HepG2 (cell line): Measurements from ENCODE around the gene MORN1. TPM values are rescaled to one million over a fixed set of nuclear protein-coding genes. Genes with fewer than 3 reads are reported as not detected.
A peak's percentile ranks its signal among the peaks of the same experiment; 100 is the strongest.

Experiments used
- ATAC-seq: fragments of 200-7000 bp; cut with Tn5 transposase; 3 replicates; pipeline ENCODE4 v1.9.1; 2020; ENCODE audit warnings: mild to moderate bottlenecking, moderate library complexity
- BruUV-seq: library from RNA; stranded (reverse); fragments of 400-500 nt; replicated peaks from 2 replicates; lab custom pipeline; 2021; lab: Mats Ljungman, UMichigan
- CTCF ChIA-PET: fragments of 300-600 bp; formaldehyde crosslinking; extraction: SDS; loops from one replicate; lab custom pipeline; 2021; ENCODE audit warnings: low total read pairs, inconsistent platforms, low intra/inter-chr PET ratio; lab: Yijun Ruan, JAX
- POLR2A ChIA-PET: fragments of 350-600 bp; sonication (Branson Sonifier 250); formaldehyde crosslinking; loops from one replicate; lab custom pipeline; 2020; ENCODE audit warnings: antibody characterized with exemption, inconsistent platforms; lab: Yijun Ruan, JAX
- DNase-seq: peaks from one replicate; pipeline ENCODE4 v3.0.0-alpha.2; 2015; ENCODE audit warnings: low spot score
- FAIRE-seq: peaks from 3 replicates; lab custom pipeline; 2011; peaks lifted over from hg19 to GRCh38; lab: Jason Lieb, UNC
- H2AFZ ChIP-seq: one replicate; pipeline ENCODE4 v1.6.1; 2011; ENCODE audit warnings: low read length, inconsistent platforms
- H3K27ac ChIP-seq: fragments of 300-600 bp; 3 replicates; pipeline ENCODE4 v1.8.0; 2011; ENCODE audit warnings: mixed run types, mild to moderate bottlenecking, mixed read lengths, low read length, inconsistent platforms; ENCODE audit not compliant: insufficient read depth; ENCODE audit errors: extremely low read length
- H3K27me3 ChIP-seq, 2 experiments: fragments of 200-600 bp in 1 of 2; 2 replicates in 1 of 2; 3 replicates in 1 of 2; pipeline versions ENCODE4 v1.6.0 to v1.8.0; 2011; ENCODE audit warnings: low read length in 2 of 2, mild to moderate bottlenecking in 2 of 2, moderate library complexity in 2 of 2, inconsistent platforms in 1 of 2; ENCODE audit not compliant: insufficient read depth in 2 of 2, control insufficient read depth in 1 of 2
- H3K36me3 ChIP-seq, 2 experiments: fragments of 200-600 bp in 1 of 2; replicated peaks in 1 of 2; 2 replicates in 1 of 2; 3 replicates in 1 of 2; pipeline versions ENCODE4 v1.5.1 to v1.8.0; 2011; ENCODE audit warnings: low read length in 2 of 2, inconsistent platforms in 1 of 2; ENCODE audit not compliant: insufficient read depth in 2 of 2, control insufficient read depth in 1 of 2
- H3K4me1 ChIP-seq: 2 replicates; pipeline ENCODE4 v1.5.1; 2012; ENCODE audit warnings: low read length, inconsistent platforms; ENCODE audit not compliant: insufficient read depth
- H3K4me2 ChIP-seq: 2 replicates; pipeline ENCODE4 v1.6.0; 2011; ENCODE audit warnings: low read depth, low read length, inconsistent platforms
- H3K4me3 ChIP-seq, 3 experiments: fragments of 200-600 bp in 1 of 3; sonication (generic), shearing (Covaris generic) in 1 of 3; replicated peaks in 1 of 3; 2 replicates each; pipeline ENCODE4 v1.5.1; 2011 to 2016; ENCODE audit warnings: low read length in 3 of 3, inconsistent platforms in 2 of 3, low read depth in 2 of 3, mild to moderate bottlenecking in 2 of 3, control low read depth in 1 of 3, mixed read lengths in 1 of 3; ENCODE audit not compliant: insufficient read depth in 1 of 3
- H3K79me2 ChIP-seq: one replicate; pipeline ENCODE4 v1.6.1; 2011; ENCODE audit warnings: low read length, inconsistent platforms; ENCODE audit not compliant: insufficient read depth
- H3K9ac ChIP-seq: 2 replicates; pipeline ENCODE4 v1.6.0; 2011; ENCODE audit warnings: mild to moderate bottlenecking, low read depth, low read length, inconsistent platforms; ENCODE audit not compliant: insufficient read depth
- H3K9me3 ChIP-seq: 2 replicates; pipeline ENCODE4 v1.5.1; 2012; ENCODE audit warnings: mild to moderate bottlenecking, low read length
- H4K20me1 ChIP-seq: 2 replicates; pipeline ENCODE4 v1.6.0; 2011; ENCODE audit warnings: inconsistent platforms, mild to moderate bottlenecking, low read length, moderate library complexity; ENCODE audit not compliant: insufficient read depth
- AGO2 ChIP-seq: fragments of 200-400 bp; formaldehyde crosslinking; optimal IDR thresholded peaks from 2 replicates; pipeline ENCODE3; 2017; ENCODE audit warnings: mild to moderate bottlenecking, low read depth, low read length, moderate library complexity
- CC2D1A ChIP-seq: sonication (generic); formaldehyde crosslinking; IDR thresholded peaks from 2 replicates; pipeline ENCODE4 v1.8.1; 2023; ENCODE audit warnings: mild to moderate bottlenecking, missing genetic modification reagents
- HNRNPK ChIP-seq: fragments of 200-400 bp; formaldehyde crosslinking; IDR thresholded peaks from 2 replicates; pipeline ENCODE4 v1.6.1; 2018; ENCODE audit warnings: low read length, low read depth, moderate library complexity, mild to moderate bottlenecking; ENCODE audit not compliant: poor library complexity, severe bottlenecking
- ZFX ChIP-seq: sonication (generic); formaldehyde crosslinking; IDR thresholded peaks from 2 replicates; pipeline ENCODE4 v1.4.0; 2020; ENCODE audit warnings: mild to moderate bottlenecking, low read depth, missing genetic modification reagents, moderate library complexity
- ZFYVE20 ChIP-seq: sonication (generic); formaldehyde crosslinking; IDR thresholded peaks from 2 replicates; pipeline ENCODE4 v1.8.0; 2023; ENCODE audit warnings: low read depth, mild to moderate bottlenecking, moderate library complexity, missing genetic modification reagents, borderline replicate concordance
- ZNF383 ChIP-seq: sonication (generic); formaldehyde crosslinking; IDR thresholded peaks from 2 replicates; pipeline ENCODE4 v1.4.0; 2020; ENCODE audit warnings: missing genetic modification reagents, mild to moderate bottlenecking, borderline replicate concordance
- ZNF530 ChIP-seq: sonication (generic); formaldehyde crosslinking; IDR thresholded peaks from 2 replicates; pipeline ENCODE4 v1.5.0; 2020; ENCODE audit warnings: low read depth, mild to moderate bottlenecking, missing genetic modification reagents
- WGBS: methylation state at CpG from one replicate; pipeline ENCODE4 v1.1.6; 2017; ENCODE audit warnings: low lambda C conversion rate; 5-methylcytosine and 5-hydroxymethylcytosine counted together
- in situ Hi-C: cut with HindIII; loops from 2 replicates; pipeline ENCODE4 v1.10.0; 2017; ENCODE audit warnings: low pct_unique_long_range_greater_than_20kb; ENCODE audit not compliant: extremely low pct_ligation_motif_present
- intact Hi-C: fragments of 100-400 bp; cut with micrococcal nuclease; formaldehyde crosslinking; loops from one replicate; pipeline ENCODE4 v1.10.0; 2022; ENCODE audit not compliant: unreplicated experiment
- polyA plus RNA-seq, 8 experiments: library from polyadenylated mRNA; depleted of rRNA in 3 of 8; stranded (reverse) in 7 of 8; unstranded in 1 of 8; fragments of >200 nt; fragmentation: Illumina TruSeq in 4 of 8; extraction: Trizol in 4 of 8; gene quantifications; 2 replicates each; pipeline versions ENCODE4 v1.2.1 to v1.2.3, GENCODE V29; 2011 to 2016; ENCODE audit warnings: low read depth in 4 of 8, missing spikeins in 1 of 8, mixed read lengths in 1 of 8; ENCODE audit not compliant: insufficient read depth in 1 of 8
- total RNA-seq, 5 experiments: library from RNA; depleted of rRNA; stranded (reverse); fragments of >200 nt; fragmentation: Illumina TruSeq; extraction: Trizol; gene quantifications; 2 replicates each; pipeline ENCODE4 v1.2.3, GENCODE V29; 2016; ENCODE audit warnings: low read depth in 1 of 5

The MORN1 gene
- total and polyA plus RNA-seq, 2 of the 13 experiments (the other 11 are each of a cell fraction or from before 2014, with no cell fraction given) = 3.1 to 6.5 TPM

DNA sequence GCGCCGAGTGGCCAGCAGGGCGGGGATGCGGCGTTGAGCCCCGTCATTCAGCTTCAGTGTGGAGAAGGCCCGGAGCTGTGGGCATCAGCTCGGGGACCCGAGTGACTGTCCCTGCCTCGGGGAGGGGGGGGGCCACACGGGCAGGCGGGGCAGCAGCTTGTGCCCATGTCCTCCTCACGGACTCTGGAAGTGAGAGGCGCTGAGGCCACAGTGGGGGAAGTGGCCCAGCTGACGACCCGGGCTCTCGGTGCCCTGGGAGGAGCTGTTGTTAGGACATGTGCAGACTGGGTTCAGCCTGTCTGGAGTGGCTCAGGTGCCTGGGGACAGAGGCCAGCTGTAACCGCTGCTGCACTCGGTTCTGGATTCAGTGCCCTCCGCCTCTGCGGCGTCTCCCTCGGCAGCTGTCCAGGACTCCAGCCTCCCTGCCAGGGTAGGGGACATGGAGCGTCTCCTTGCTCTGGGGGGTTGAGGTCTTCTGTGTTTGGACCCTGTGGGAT lies 92.2 kb downstream of the MORN1 start:
- no peaks in the 10 kb centered on the region for H3K4me1 ChIP-seq
- no peak overlapping the region for H3K4me3 ChIP-seq
- intact Hi-C loops = no loop called here
- CTCF ChIA-PET = no interaction called here
- no TSS peak for BruUV-seq
- WGBS = 94% methylated on average over 6 of the region's 24 CpGs
- in situ Hi-C loops = no loop called here
- no peak for DNase-seq
- no peak for FAIRE-seq
- POLR2A ChIA-PET = no interaction called here
- no peak overlapping the region for H3K9ac ChIP-seq
- no peak overlapping the region for H3K4me2 ChIP-seq
- H4K20me1 ChIP-seq = peaks cover 57% of the 10 kb centered on the region
- no peaks in the 10 kb centered on the region for H3K9me3 ChIP-seq
- TF ChIP-seq HNRNPK = no peak
- TF ChIP-seq AGO2 = peak; percentile 8
- TF ChIP-seq ZNF383 = no peak
- no peak for TF ChIP-seq CC2D1A
- no peak for TF ChIP-seq ZNF530 (CRISPR knock-in tag)
- no peak for TF ChIP-seq ZFX (CRISPR knock-in tag)
- TF ChIP-seq, all 625 proteins: peak for 1
- Histone ChIP-seq H3K36me3 (peaks cover 13 to 21% of the 10 kb centered on the region in 2 experiments; a peak in 4 of 5 replicates), H2AFZ (no peak overlapping the region), H3K27me3 (no peaks in the 10 kb centered on the region), H3K79me2 (peaks cover 68% of the 10 kb centered on the region), H3K27ac (no peak overlapping the region)
- no peak; the same call in 2 of the 3 replicates for ATAC-seq

DNA sequence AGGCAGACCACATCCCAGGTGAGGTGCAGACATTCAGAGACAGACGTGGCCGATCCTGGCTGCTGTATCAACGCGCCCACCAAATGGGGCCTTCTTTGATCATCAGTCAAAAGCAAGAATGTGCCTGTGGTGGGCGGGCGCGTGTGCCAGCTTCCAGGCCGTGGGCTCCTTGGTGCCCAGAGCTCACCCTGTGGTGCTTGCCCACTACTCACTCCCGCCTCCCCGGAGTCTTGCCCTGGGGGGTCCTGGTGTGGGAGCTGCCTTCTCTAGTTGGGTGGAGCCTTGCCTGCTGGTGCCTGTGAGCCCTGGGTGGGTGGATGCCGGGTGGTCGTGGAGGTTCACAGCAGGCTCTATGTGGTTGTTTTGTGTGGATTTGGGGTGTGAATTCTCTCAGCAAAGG lies 92.7 kb downstream of the MORN1 start:
- H3K4me1 ChIP-seq = no peaks in the 10 kb centered on the region
- no peak overlapping the region for H2AFZ ChIP-seq
- CTCF ChIA-PET = no interaction called here
- peaks cover 73% of the 10 kb centered on the region for H3K79me2 ChIP-seq
- H3K9me3 ChIP-seq = no peaks in the 10 kb centered on the region
- WGBS = 95% methylated on average over 6 of the region's 12 CpGs
- H3K36me3 ChIP-seq = peaks cover 10 to 18% of the 10 kb centered on the region in 2 experiments; a peak in 4 of 5 replicates
- in situ Hi-C loops = no loop called here
- no peak overlapping the region for H3K4me3 ChIP-seq
- no peak for FAIRE-seq
- TF ChIP-seq AGO2 = peak; percentile 7
- TF ChIP-seq ZFYVE20 (CRISPR knock-in tag) = no peak
- TF ChIP-seq, all 625 proteins: peak for 1
- Histone ChIP-seq H3K27ac (no peak overlapping the region), H4K20me1 (peaks cover 60% of the 10 kb centered on the region), H3K4me2 (no peak overlapping the region), H3K27me3 (no peaks in the 10 kb centered on the region), H3K9ac (no peak overlapping the region)
- intact Hi-C loops = no loop called here
- DNase-seq = no peak
- no peak for ATAC-seq
- POLR2A ChIA-PET = no interaction called here
- BruUV-seq = no TSS peak
